HG02884 (cell line): Measurements from ENCODE around the gene EDC3.
"Not testable (repeated sequence)": the region's sequence is repeated elsewhere in the genome, so short reads cannot be mapped to it uniquely, and the experiment has no call there.

ENCODE experiments used
- ATAC-seq: cut with Tn5 transposase; IDR thresholded peaks from one replicate; pipeline ENCODE4 v1.9.1; 2021; ENCODE audit warnings: mild to moderate bottlenecking, moderate library complexity; ENCODE audit not compliant: unreplicated experiment

Gene EDC3

DNA sequence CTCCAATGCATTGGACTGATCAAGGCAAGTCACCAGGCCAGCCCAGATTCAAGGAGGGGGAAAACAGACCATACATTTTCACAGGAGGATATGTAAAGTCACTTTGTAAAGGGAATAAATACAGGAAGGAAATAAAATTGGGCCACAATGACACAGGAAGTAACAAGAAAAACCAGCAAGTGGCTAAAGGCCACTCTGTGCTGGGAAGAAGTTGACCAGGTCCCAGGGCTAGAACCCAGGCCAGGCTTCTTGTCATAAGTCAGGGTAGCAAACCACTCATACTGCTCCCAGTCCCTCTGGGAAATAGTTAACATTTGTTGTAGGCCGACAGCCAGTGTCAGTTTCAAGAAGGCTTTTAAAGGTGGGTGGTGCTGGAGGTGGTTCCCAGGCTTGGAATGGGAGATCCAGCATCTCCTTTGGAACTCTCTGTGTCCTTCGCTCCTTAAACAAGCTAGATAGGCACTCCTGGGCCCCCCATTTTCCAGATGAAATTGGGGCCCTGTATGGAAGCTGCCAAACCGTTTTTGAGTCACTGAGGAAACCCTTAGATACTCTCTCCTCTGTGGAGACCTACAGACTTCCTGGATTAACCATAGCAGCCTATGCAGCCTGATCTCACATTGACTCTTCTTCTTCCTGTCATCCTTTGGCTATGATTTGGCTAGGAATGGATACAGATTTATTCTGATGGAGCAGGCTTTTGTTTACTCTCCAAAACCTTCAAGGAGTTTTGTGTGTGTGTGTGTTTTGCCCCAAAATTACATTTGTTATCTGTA lies 14.7 kb upstream of the EDC3 start:
- ATAC-seq: no peak

DNA sequence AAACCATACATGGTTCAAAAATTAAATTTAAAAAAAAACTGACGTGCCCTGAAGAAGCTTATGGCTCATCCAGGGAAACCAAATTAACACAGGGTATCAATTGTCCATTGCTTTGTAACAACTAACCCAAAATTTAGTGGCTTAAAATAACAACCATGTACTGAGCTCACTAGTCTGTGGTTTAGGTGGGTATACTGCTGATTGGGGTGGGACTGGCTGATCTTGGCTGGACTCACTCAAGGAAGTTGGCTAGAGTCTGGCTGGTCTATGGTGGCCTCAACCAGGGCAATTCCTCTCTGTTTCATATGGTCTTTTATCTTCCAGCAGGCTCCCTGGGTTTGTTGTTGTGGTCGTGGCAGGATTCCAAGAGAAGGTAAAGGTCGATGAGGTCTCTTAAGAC lies 14.1 kb upstream of the EDC3 start:
- no peak for ATAC-seq

DNA sequence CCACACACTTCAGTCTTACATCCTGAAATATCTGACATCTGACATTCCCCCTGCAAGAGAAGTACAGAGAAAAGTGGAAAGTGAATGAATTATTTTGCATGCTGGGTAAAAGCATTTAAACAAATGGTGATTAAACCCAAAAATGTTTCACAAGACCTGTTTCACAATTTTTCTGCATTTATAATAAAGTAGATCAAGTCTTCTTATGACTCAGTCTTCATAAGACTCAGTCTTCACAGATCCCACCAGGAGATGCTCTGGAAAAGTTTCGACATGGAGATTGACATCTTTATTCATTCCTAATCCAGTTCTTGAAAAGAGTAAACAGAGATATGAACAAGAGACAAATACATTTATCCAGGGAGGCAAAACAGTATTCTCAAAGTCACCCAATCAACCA lies 13.2 kb upstream of the EDC3 start:
- no peak for ATAC-seq

DNA sequence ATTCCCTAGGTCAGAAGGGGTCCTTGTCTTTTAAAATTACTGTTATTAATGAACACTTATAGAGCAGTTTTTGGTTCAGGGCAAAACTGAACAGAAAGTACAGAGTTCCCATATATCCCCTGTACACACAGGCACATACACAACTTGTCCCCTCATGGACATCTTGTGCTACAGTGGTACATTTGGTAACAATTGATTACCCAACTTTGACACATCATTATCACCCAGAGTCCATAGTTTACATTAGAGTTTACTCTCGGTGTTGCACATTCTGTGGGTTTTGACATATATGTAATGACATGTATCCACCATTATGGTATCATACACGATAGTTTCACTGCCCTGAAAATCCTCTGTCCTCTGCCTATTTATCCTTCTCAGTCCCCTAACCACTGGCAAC lies 984 bp upstream of the EDC3 start:
- ATAC-seq: no peak

DNA sequence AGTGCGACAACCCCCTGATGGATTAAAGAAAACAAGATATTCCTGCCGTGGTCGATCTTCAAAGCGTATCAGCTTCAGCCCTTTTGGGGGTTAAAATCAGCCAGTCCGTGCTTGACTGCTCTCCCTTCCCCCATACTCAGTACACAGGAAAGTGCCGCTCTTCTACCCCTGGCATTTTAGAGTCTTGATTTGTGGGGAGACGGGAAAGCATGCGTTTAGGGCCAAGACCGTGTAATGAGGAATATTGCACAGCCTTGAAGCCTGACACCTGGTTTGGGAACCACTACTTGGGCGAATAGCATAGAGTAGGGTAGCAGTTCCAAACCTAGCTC lies 540 bp upstream of the EDC3 start:
- no peak for ATAC-seq

DNA sequence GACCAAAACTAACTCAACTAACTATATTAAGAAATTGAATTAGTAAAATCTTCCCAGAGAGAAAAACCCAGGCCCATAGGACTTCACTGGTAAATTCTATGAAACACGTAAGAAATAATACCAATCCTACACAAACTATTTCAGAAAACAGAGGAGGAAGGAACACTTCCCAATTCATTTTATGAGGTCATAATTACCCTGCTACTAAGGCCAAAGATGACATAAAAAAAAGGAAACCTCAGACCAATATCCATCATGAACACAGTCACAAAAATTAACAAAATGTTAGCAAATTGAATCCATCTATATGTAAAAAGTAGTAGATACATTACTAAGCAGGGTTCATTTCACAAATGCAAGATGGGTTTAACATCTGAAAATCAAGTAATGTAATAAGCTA lies 3.5 kb downstream of the EDC3 start:
- no peak for ATAC-seq

DNA sequence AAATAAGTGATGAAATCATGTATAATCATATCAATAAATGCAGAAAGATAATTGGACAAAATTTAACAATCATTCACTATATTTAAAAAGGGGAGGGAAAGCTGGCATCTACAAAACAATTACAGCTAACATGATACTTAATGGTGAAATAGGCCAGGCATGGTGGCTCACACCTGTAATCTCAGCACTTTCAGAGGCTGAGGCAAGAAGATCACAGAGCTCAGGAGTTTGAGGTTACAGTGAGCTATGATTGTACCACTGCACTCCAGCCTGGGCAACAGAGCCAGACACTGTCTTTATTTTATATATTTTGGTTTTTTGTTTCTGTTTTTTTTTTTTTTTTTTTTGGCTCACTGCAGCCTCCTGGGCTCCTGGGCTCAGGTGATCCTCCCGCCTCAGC lies 12.1 kb downstream of the EDC3 start:
- ATAC-seq: no peak

DNA sequence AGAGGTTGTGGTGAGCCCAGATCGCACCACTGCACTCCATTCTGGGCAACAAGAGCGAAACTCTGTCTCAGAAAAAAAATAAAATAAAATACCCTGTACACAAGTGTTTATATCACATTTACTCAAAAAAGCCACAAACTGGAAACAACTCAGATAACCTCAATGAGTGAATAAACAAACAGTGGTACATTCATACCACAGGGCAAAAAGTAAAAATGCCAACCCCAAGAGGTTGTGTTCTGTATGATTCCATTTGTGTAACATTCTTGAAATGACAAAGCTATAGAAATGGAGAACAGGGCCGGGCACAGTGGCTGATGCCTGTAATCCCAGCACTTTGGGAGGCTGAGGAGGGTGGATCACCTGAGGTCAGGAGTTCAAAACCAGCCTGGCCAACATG lies 12.9 kb downstream of the EDC3 start:
- ATAC-seq: no peak

DNA sequence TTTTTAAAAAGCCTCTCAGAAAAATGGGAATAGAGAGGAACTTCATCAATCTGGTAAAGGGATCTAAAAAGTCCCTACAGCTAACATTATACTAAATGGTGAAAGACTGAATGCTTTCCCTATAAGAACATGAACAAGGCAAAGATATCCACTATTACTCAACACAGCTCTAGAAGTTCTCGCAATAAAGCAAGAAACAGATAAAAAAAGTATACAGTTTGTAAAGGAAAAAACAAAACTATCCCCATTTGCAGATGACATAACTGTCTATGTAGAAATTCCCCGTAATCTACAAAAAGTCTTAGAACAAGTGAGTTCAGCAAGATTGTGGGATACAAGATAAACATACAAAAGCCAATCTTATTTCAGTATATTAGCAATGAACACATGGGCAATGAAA lies 15.4 kb downstream of the EDC3 start:
- no peak for ATAC-seq

DNA sequence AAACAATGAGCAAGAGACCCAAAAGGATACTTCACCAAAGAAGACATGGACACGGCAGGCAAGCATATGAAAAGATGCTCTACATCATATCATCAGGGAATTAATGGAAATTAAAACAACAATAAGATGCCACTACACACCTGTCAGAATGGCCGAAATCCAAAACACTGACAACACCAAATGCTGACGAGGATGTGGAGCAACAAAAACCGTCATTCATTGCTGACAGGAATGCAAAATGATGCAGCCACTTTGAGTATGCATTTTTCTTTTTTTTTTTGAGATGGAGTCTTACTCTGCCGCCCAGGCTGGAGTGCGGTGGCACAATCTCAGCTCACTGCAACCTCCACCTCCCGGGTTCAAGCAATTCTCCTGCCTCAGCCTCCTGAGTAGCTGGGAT lies 19.0 kb downstream of the EDC3 start:
- ATAC-seq: no peak

DNA sequence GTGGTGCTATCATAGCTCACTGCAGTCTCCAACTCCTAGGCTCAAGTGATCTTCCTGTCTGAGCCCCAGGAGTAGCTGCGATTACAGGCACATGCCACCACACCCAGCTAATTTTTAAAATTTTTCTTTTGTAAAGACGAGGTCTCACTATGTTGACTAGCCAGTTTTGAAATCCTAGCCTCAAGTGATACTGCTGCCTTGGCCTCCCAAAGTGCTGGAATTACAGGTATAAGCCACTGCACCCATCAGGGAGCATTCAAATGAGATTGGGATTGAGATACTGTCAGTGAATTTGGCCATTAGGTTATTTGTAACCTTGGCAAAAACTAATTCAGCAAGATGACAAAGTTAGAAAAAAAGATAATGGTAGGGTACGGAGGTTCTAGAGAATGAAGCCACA lies 21.7 kb downstream of the EDC3 start:
- no peak for ATAC-seq

DNA sequence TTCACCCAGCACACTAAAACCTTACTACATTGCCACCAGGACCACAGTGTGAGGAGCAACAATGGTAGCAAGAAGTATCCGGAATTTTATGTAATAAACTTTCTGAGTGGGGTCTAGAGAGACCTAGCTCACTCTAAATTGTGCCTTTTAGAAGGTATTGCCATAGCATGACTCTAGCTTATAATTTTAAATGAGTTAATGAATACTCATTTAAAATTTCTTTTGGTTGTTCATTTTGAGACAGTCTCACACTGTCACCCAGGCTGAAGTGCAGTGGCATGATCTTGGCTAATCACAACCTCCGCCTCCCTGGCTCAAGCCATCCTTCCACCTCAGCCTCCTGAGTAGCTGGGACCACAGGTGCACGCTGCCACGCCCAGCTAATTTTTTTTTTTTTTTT lies 26.2 kb downstream of the EDC3 start:
- ATAC-seq: no peak

DNA sequence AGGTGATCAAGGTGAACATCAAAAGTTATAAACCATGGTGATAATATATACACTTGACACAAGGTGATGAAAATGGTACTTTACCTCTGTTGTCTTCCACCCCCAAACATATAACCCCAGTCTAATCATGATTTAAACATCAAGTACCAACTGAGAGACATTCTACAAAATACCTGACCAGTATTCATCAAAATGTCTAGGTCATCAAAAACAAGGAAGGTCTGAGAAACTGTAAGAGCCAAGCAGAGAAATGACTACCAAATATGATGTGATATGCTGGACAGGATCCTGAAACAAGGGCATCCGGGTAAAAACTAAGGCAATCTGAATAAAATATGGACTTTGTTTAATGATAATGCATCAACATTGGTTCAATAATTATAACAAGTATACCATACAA lies 27.8 kb downstream of the EDC3 start:
- ATAC-seq: no peak

DNA sequence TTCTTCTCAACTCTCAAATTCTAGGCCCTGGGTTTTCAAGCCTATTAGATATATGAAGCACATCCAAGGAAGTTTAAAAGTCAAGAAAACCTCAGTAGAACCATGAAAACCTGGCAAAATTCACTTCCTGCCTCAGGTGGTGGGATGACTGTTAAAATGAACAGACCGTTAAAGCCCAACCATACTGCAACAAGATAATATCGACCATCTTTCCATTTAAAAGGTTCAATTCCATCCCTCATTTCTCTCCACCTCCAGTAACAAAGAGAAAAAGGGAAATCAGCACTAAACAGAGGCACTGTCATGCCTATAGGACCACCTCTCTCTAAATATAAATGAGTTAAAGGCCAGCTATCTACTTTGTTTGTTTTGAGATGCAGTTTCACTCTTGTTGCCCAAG lies 31.2 kb downstream of the EDC3 start:
- no peak for ATAC-seq

DNA sequence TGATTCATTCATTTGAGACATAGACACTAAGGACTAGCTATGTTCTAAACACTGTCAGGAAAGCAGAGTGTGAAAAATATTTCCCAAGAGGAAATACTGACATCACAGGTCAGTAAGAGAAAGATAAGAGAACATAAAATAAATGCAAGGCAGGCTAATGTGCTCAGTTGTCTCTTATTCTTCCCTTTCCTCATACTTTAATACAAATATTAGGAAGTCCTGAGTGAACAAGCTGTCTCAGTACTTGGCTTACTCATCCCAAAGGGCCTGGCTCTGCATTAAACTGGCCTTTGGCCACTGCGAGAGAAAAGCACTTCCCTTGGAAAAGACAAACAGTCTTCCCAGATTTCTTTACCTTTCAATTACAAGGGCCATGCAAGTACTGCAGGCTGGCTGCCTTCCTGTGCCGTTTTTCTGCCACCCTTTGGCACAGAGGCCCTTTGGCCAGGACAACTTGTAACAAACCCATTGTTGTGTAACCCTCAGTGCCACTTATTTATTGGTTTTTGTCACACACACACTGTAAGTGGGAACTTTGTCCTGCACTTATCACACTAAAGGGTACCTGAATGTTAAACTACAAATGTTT lies 31.7 kb downstream of the EDC3 start:
- no peak for ATAC-seq

DNA sequence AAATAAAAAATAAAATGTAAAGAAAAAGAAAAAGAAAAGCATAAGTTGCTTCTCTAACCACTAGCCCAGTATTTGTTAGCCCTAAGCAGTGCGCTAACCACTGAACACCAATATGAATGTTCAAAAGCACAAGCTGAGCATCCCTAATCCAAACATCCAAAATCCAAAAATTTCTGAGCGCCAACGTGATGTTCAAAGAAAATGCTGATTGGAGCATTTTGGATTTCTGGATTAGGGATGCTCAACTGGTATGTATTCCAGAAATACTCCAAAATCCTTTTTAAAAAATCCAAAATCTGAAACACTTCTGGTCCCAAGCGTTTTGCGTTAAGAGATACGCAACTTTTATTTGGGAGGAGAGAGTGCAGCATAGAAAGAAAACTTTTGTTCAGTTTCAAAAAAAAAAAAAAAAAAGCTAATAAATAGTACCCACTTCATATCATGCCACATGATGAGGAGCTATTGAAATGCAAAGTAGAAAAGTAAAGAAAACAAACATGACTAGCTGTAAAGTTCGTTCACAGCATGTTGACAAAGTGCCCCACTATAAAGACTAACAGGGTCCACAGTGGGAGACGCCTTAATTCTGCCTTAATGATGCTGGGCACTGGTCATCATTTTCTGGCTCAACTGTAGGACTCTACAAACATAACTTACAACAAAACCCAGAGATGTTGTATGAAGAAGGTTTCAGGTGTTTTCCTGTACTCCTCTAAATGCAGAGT lies 32.4 kb downstream of the EDC3 start:
- ATAC-seq: no peak

DNA sequence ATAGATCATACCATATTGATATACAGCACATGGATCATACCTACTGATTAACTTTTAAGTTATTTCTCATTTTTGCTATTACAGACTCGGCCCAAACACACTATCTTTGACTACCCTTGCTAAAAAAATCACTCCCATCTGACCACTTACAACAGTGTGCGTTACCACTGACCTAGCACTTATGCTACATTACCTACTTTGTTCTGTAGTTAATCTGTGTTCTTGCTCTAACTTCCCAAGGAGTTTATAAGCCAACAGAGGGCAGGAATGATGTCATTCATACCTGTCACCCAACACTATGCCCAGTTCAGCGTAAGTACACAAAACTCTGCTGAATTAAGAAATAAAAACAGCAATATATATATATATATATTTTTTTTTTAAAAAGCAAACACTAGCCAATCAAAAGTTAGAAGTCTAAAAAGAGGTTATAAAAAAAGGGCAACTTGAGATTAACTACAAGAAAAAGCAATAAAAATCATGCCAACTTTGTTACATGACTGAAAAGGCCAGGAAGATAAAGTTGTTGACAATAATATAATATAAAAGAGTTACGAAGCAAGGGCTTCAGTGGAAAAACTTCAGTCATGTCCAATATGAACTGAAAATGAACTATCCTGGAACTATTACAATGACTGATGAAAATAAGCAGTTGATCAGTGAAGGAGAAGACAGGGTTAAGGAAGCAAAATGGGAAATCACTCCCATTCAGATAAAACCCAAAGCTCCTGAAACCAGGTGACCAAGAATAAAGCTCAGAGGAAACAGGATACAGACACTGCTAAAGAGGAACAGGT lies 33.6 kb downstream of the EDC3 start:
- no peak for ATAC-seq

DNA sequence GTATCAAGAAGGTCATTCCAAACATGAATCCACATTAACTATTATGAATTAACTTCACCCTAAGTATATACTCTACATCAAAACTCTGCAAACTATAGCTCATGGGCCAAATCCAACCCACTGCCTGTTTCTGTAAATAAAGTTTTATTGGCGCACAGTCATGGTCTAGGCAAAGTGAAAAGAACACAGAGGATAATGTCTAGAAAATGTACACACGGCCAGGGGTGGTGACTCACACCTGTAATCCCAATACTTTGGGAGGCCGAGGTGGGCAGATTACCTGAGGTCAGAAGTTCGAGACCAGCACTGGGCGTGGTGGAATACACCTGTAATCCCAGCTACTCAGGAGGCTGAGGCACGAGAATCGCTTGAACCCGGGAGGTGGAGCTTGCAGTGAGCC lies 34.5 kb downstream of the EDC3 start:
- ATAC-seq: not testable (repeated sequence)

DNA sequence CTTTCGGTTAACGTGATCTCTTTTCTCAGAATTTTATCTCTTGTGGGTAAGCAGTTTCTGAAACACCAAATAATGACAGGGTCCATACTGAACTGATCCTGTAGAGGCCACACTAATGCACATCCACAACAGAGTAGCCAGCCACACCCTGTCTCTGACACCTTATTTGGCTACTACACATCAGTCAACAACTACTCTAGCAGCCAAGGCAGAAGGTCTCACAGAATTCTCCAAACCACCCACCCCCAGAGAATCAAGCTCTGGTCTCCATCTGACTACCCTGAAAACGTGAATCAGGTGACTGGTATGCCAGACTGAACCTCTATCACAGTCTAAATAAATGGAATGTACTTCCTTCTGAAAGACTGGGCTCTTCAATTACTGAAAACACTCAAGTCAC lies 38.0 kb downstream of the EDC3 start:
- ATAC-seq: no peak

DNA sequence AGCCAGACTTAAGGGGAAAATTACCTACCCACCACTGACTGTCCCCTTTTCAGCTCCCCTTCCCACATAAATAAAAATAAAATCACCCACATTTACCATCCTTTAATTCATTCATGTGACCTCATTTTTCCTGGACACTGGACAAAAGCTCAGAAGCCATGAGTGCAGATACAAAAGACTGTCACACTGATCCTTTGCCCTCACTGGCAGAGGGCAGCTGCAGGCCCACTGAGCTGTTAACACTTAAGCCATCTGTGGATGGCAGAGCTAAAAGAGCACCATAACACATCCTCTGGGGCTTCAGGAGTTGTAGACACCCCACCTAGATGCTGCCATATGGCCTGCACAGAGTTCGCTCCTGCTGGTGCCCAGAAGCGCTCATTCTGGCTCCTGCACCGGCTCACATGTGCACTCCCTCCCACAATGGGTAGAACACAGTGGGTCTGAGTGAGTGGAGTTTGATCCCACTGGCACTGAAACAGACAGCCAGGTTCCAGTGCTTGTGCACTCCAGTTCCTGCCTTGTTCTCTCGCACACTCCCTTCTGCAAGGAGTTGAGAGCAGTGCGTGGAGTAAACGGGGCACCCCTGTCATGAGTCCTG lies 38.8 kb downstream of the EDC3 start:
- ATAC-seq: no peak

DNA sequence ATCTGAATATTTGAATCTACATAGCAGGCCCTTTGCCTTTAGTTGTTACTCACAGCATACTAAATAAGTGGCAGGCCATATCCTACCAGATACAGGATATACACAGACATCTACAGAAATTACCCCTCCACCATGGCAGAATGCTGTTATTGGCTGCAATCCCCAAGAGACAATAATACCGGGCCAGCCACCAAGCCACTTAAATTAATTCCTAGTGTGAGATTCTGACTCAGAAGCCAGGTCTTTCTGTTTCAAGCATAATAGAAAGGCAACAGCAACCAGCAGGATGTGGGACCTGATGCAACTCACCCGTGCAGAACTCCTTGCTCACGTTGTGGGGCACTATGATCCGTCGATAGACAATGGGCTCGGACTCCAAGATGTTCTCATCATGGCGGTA lies 40.4 kb downstream of the EDC3 start:
- ATAC-seq: no peak
